ENCODE measurements around the gene ROBO2.

ROBO2 gene

GRCh38 chr3:77411334-77411733, 371.4 kb downstream of the ROBO2 start:
- H4K20me1 ChIP-seq (ENCODE audit: insufficient read depth, low read length), result no peaks in the 10 kb centered on the region
- no peak overlapping the region for H3K4me3 ChIP-seq (ENCODE audit: low read depth, low read length, poor library complexity, severe bottlenecking)
- no peaks in the 10 kb centered on the region for H3K27me3 ChIP-seq (ENCODE audit: insufficient read depth, low read length)
- no peak overlapping the region for H3K27ac ChIP-seq (ENCODE audit: low read depth, low read length, poor library complexity, severe bottlenecking)
- H3K4me2 ChIP-seq (ENCODE audit: low read length), result no peak overlapping the region
- H3K9me2 ChIP-seq (ENCODE audit: low read depth, low read length), result no peaks in the 10 kb centered on the region
- TF ChIP-seq, protein P1, sequence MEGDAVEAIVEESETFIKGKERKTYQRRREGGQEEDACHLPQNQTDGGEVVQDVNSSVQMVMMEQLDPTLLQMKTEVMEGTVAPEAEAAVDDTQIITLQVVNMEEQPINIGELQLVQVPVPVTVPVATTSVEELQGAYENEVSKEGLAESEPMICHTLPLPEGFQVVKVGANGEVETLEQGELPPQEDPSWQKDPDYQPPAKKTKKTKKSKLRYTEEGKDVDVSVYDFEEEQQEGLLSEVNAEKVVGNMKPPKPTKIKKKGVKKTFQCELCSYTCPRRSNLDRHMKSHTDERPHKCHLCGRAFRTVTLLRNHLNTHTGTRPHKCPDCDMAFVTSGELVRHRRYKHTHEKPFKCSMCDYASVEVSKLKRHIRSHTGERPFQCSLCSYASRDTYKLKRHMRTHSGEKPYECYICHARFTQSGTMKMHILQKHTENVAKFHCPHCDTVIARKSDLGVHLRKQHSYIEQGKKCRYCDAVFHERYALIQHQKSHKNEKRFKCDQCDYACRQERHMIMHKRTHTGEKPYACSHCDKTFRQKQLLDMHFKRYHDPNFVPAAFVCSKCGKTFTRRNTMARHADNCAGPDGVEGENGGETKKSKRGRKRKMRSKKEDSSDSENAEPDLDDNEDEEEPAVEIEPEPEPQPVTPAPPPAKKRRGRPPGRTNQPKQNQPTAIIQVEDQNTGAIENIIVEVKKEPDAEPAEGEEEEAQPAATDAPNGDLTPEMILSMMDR (IDR thresholded peaks at IDR 0.05; ENCODE audit: low read length), result no peak
- TF ChIP-seq EZH2 (IDR thresholded peaks at IDR 0.05; ENCODE audit: borderline replicate concordance, low read length), result no peak
- no peak overlapping the region for H3K9ac ChIP-seq (ENCODE audit: low read length)
- H3K36me3 ChIP-seq (ENCODE audit: insufficient read depth, low read length), result no peaks in the 10 kb centered on the region
- H3K79me2 ChIP-seq (ENCODE audit: insufficient read depth, low read length), result no peaks in the 10 kb centered on the region
- H3K9me3 ChIP-seq (ENCODE audit: low read length), result no peaks in the 10 kb centered on the region
- no peak overlapping the region for H2AFZ ChIP-seq (ENCODE audit: low read length)
- H3K4me1 ChIP-seq (ENCODE audit: insufficient read depth, low read length, severe bottlenecking), result no peaks in the 10 kb centered on the region
- no peaks in the 10 kb centered on the region for H3F3A ChIP-seq (ENCODE audit: insufficient read depth, low read length)

GRCh38 chr3:77412021-77412438, 372.1 kb downstream of the ROBO2 start:
- H3K4me2 ChIP-seq (ENCODE audit: low read length), result no peak overlapping the region

DNA sequence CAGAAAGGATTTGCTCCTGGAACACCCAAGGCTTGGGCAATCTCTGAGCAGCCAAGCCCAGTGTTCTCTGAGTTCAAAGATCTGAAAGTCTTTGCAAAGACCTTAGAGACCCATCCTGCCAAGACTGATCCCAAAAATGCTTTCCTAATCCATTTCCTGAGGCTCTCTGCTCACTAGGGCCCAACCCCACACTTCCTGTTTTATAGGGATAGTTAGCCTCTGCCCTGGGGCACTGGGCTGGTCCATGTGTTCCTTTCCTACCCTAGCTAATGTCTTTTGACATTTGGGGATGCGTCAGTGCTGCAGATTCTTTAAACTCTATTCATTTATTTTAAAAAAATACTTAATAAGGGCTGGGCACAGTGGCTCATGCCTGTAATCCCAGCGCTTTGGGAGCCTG, 372.7 kb downstream of the ROBO2 start:
- Histone ChIP-seq H3K27ac (ENCODE audit: low read depth, low read length, poor library complexity, severe bottlenecking) (no peak overlapping the region), H3K9ac (ENCODE audit: low read length) (no peak overlapping the region), H3K4me1 (ENCODE audit: insufficient read depth, low read length, severe bottlenecking) (no peaks in the 10 kb centered on the region), H3K27me3 (ENCODE audit: insufficient read depth, low read length) (no peaks in the 10 kb centered on the region), H3K9me3 (ENCODE audit: low read length) (no peaks in the 10 kb centered on the region), H4K20me1 (ENCODE audit: insufficient read depth, low read length) (no peaks in the 10 kb centered on the region), H2AFZ (ENCODE audit: low read length) (no peak overlapping the region), H3K79me2 (ENCODE audit: insufficient read depth, low read length) (no peaks in the 10 kb centered on the region), H3K36me3 (ENCODE audit: insufficient read depth, low read length) (no peaks in the 10 kb centered on the region), H3K4me3 (ENCODE audit: low read depth, low read length, poor library complexity, severe bottlenecking) (no peak overlapping the region), H3K4me2 (ENCODE audit: low read length) (no peak overlapping the region), H3F3A (ENCODE audit: insufficient read depth, low read length) (no peaks in the 10 kb centered on the region), H3K9me2 (ENCODE audit: low read depth, low read length) (no peaks in the 10 kb centered on the region)
- TF ChIP-seq EZH2 (IDR thresholded peaks at IDR 0.05; ENCODE audit: borderline replicate concordance, low read length), result no peak
- TF ChIP-seq, protein P1 (IDR thresholded peaks at IDR 0.05; ENCODE audit: low read length), result no peak

More at GRCh38 chr3:77412021-77412438, 372.1 kb downstream of the ROBO2 start:
- Histone ChIP-seq H3K36me3 (ENCODE audit: insufficient read depth, low read length) (no peaks in the 10 kb centered on the region), H2AFZ (ENCODE audit: low read length) (no peak overlapping the region), H3K27ac (ENCODE audit: low read depth, low read length, poor library complexity, severe bottlenecking) (no peak overlapping the region), H3K9ac (ENCODE audit: low read length) (no peak overlapping the region), H3K4me1 (ENCODE audit: insufficient read depth, low read length, severe bottlenecking) (no peaks in the 10 kb centered on the region), H3K27me3 (ENCODE audit: insufficient read depth, low read length) (no peaks in the 10 kb centered on the region), H3K4me3 (ENCODE audit: low read depth, low read length, poor library complexity, severe bottlenecking) (no peak overlapping the region), H3F3A (ENCODE audit: insufficient read depth, low read length) (no peaks in the 10 kb centered on the region), H4K20me1 (ENCODE audit: insufficient read depth, low read length) (no peaks in the 10 kb centered on the region), H3K9me3 (ENCODE audit: low read length) (no peaks in the 10 kb centered on the region), H3K9me2 (ENCODE audit: low read depth, low read length) (no peaks in the 10 kb centered on the region), H3K79me2 (ENCODE audit: insufficient read depth, low read length) (no peaks in the 10 kb centered on the region)
- TF ChIP-seq, protein P1 (IDR thresholded peaks at IDR 0.05; ENCODE audit: low read length), result no peak
- no peak for TF ChIP-seq EZH2 (IDR thresholded peaks at IDR 0.05; ENCODE audit: borderline replicate concordance, low read length)
